GM12878 (cell line): ENCODE measurements around the gene CACNA2D4. TPM values are rescaled to one million over a fixed set of nuclear protein-coding genes. Genes with fewer than 3 reads are reported as not detected.
A peak's percentile ranks its signal among the peaks of the same experiment; 100 is the strongest.

Source experiments
- ATF2 ChIP-seq: IDR thresholded peaks from 2 replicates; pipeline ENCODE4 v1.6.1; 2012; ENCODE audit warnings: low read length, inconsistent platforms
- ATF3 ChIP-seq: IDR thresholded peaks from 2 replicates; pipeline ENCODE4 v1.6.1; 2011; ENCODE audit warnings: low read depth, mild to moderate bottlenecking, low read length, moderate library complexity, borderline replicate concordance; ENCODE audit errors: extremely low read depth
- BACH1 ChIP-seq: fragments of 450-650 bp; IDR thresholded peaks from 2 replicates; pipeline ENCODE4 v1.6.1; 2017; ENCODE audit warnings: mild to moderate bottlenecking, borderline replicate concordance
- BHLHE40 ChIP-seq, 2 experiments: fragments of 450-650 bp in 1 of 2; IDR thresholded peaks; 2 replicates each; pipeline ENCODE4 v1.6.1; 2011 to 2017; ENCODE audit warnings: low read depth in 2 of 2, borderline replicate concordance in 1 of 2, improper control_type of control experiment in 1 of 2, low read length in 1 of 2, mild to moderate bottlenecking in 1 of 2
- FOS ChIP-seq: IDR thresholded peaks from 3 replicates; pipeline ENCODE4 v1.6.1; 2011; ENCODE audit warnings: borderline replicate concordance; ENCODE audit not compliant: insufficient read length; ENCODE audit errors: extremely low read depth
- HCFC1 ChIP-seq: fragments of 150-350 bp; IDR thresholded peaks from 2 replicates; pipeline ENCODE4 v1.6.1; 2014; ENCODE audit warnings: low read length
- IRF3 ChIP-seq: fragments of 450-650 bp; IDR thresholded peaks from 2 replicates; pipeline ENCODE4 v1.6.1; 2014; ENCODE audit warnings: mild to moderate bottlenecking
- IRF4 ChIP-seq: IDR thresholded peaks from 2 replicates; pipeline ENCODE4 v1.6.1; 2011; ENCODE audit warnings: low read depth, low read length
- MAX ChIP-seq: IDR thresholded peaks from 2 replicates; pipeline ENCODE4 v1.6.1; 2012; ENCODE audit warnings: low read depth, low read length, improper control_type of control experiment
- MEF2A ChIP-seq: IDR thresholded peaks from 2 replicates; pipeline ENCODE4 v1.6.1; 2011; ENCODE audit warnings: low read depth, mild to moderate bottlenecking, low read length, moderate library complexity; ENCODE audit not compliant: insufficient read depth
- MYB ChIP-seq: fragments of 150-350 bp; IDR thresholded peaks from 2 replicates; pipeline ENCODE4 v1.6.1; 2014; ENCODE audit warnings: mild to moderate bottlenecking, low read depth, low read length, borderline replicate concordance
- NFXL1 ChIP-seq: fragments of 450-650 bp; IDR thresholded peaks from 2 replicates; pipeline ENCODE4 v1.6.1; 2017; ENCODE audit warnings: antibody characterized with exemption, mild to moderate bottlenecking, borderline replicate concordance
- POLR2A ChIP-seq: IDR thresholded peaks from 2 replicates; pipeline ENCODE4 v1.6.1; 2011; ENCODE audit warnings: low read depth, mild to moderate bottlenecking, low read length
- POU2F2 ChIP-seq: IDR thresholded peaks from 3 replicates; pipeline ENCODE4 v1.6.1; 2011; ENCODE audit warnings: low read depth, mild to moderate bottlenecking, low read length, borderline replicate concordance
- RBBP5 ChIP-seq: fragments of 200-600 bp; sonication (generic); conservative IDR thresholded peaks from 2 replicates; pipeline ENCODE4 v1.6.1; 2016
- RUNX3 ChIP-seq: IDR thresholded peaks from 2 replicates; pipeline ENCODE4 v1.6.1; 2012; ENCODE audit warnings: low read length, inconsistent platforms
- SIN3A ChIP-seq: IDR thresholded peaks from 2 replicates; pipeline ENCODE4 v1.6.1; 2012; ENCODE audit warnings: low read depth, low read length, improper control_type of control experiment
- SKIL ChIP-seq: fragments of 450-650 bp; IDR thresholded peaks from 2 replicates; pipeline ENCODE4 v1.6.1; 2017; ENCODE audit warnings: mild to moderate bottlenecking, low read depth, inconsistent platforms; ENCODE audit not compliant: poor library complexity, severe bottlenecking
- SMAD1 ChIP-seq: fragments of 450-650 bp; IDR thresholded peaks from 2 replicates; pipeline ENCODE4 v1.6.1; 2018; ENCODE audit warnings: mild to moderate bottlenecking, low read depth; ENCODE audit not compliant: partially characterized antibody
- SMAD5 ChIP-seq: IDR thresholded peaks from 2 replicates; pipeline ENCODE4 v1.6.1; 2016; ENCODE audit warnings: antibody characterized with exemption, low read depth
- SMARCA5 ChIP-seq: fragments of 450-650 bp; IDR thresholded peaks from 2 replicates; pipeline ENCODE4 v1.6.1; 2017; ENCODE audit warnings: mild to moderate bottlenecking
- SREBF2 ChIP-seq: IDR thresholded peaks from 2 replicates; pipeline ENCODE4 v1.6.1; 2012; ENCODE audit warnings: mild to moderate bottlenecking, low read length
- TBL1XR1 ChIP-seq: IDR thresholded peaks from 2 replicates; pipeline ENCODE4 v1.6.1; 2012; ENCODE audit warnings: low read depth, low read length, improper control_type of control experiment
- TCF12 ChIP-seq: IDR thresholded peaks from 2 replicates; pipeline ENCODE4 v1.6.1; 2011; ENCODE audit warnings: low read depth, mild to moderate bottlenecking, low read length
- TCF7 ChIP-seq: IDR thresholded peaks from 2 replicates; pipeline ENCODE4 v1.6.1; 2014; ENCODE audit warnings: antibody characterized with exemption, borderline replicate concordance
- ZBED1 ChIP-seq: IDR thresholded peaks from 2 replicates; pipeline ENCODE4 v1.6.1; 2016; ENCODE audit warnings: borderline replicate concordance
- ZNF207 ChIP-seq: fragments of 450-650 bp; IDR thresholded peaks from 2 replicates; pipeline ENCODE4 v1.6.1; 2014; ENCODE audit warnings: antibody characterized with exemption, mild to moderate bottlenecking, borderline replicate concordance
- ZNF217 ChIP-seq: fragments of 450-650 bp; IDR thresholded peaks from 2 replicates; pipeline ENCODE4 v1.6.1; 2017; ENCODE audit warnings: antibody characterized with exemption, mild to moderate bottlenecking
- polyA plus RNA-seq, 11 experiments: library from polyadenylated mRNA; depleted of rRNA in 4 of 11; unstranded in 6 of 11; stranded (reverse) in 5 of 11; fragments of >200 nt; fragmentation: Nextera tagmentation in 4 of 11; fragmentation: Illumina TruSeq in 1 of 11; extraction: Ambion mirVana in 4 of 11; extraction: Trizol in 1 of 11; gene quantifications; 1 replicate in 1 of 11; 2 replicates in 10 of 11; pipeline versions ENCODE4 v1.2.1 to v1.2.3, GENCODE V29; 2011 to 2016; ENCODE audit warnings: inconsistent platforms in 2 of 11, missing spikeins in 2 of 11, low read depth in 1 of 11
- total RNA-seq, 4 experiments: library from RNA; depleted of rRNA in 3 of 4; stranded (reverse); fragments of >200 nt in 3 of 4; fragmentation: Illumina TruSeq in 1 of 4; extraction: Trizol in 1 of 4; gene quantifications; 2 replicates each; pipeline versions ENCODE4 v1.2.1 to v1.2.3, GENCODE V29; 2013 to 2021

CACNA2D4 gene
- total and polyA plus RNA-seq, 10 of the 15 experiments (the other 5 are each of a cell fraction or from before 2014, with no cell fraction given), result 0.03 to 1.0 (median 0.65) TPM

- TF ChIP-seq MYB, result peak; percentile 44; the same call in 1 of the 2 replicates
- no peak for TF ChIP-seq TCF12
- no peak for TF ChIP-seq IRF3
- 0 out of 2 replicates have a peak, but pooled peaks have one; percentile 45 for TF ChIP-seq MEF2A
- no peak for TF ChIP-seq SKIL
- TF ChIP-seq ATF3, result no peak
- no peak for TF ChIP-seq TBL1XR1
- TF ChIP-seq ZBED1, result no peak
- no peak for TF ChIP-seq TCF7
- TF ChIP-seq BACH1, result peak; percentile 90
- TF ChIP-seq FOS, result no peak
- peak; percentile 90 for TF ChIP-seq POLR2A
- TF ChIP-seq SMAD1, result no peak
- TF ChIP-seq POU2F2, result peak; percentile 44; the same call in 1 of the 3 replicates
- peak; percentile 48 for TF ChIP-seq RUNX3
- TF ChIP-seq SIN3A, result no peak
- no peak for TF ChIP-seq IRF4
- peak; percentile 72; the same call in 1 of the 2 replicates for TF ChIP-seq MAX
- TF ChIP-seq NFXL1, result no peak
- peak; percentile 48; the same call in 1 of the 2 replicates for TF ChIP-seq HCFC1
- peak; percentile 98 for TF ChIP-seq SMARCA5
- no peak for TF ChIP-seq RBBP5
- peak; percentile 82; the same call in 1 of the 2 replicates for TF ChIP-seq ZNF217
- peak; percentile 56 to 80; a peak in 3 of 4 replicates for TF ChIP-seq BHLHE40 (IDR thresholded peaks at IDR 0.05; ENCODE audit: borderline replicate concordance in 1 of 2, low read depth in 2 of 2, low read length in 1 of 2)
- no peak for TF ChIP-seq ATF2
- TF ChIP-seq SREBF2, result no peak
- TF ChIP-seq SMAD5, result peak; percentile 74; the same call in 1 of the 2 replicates
- TF ChIP-seq ZNF207, result peak; percentile 67; the same call in 1 of the 2 replicates
- TF ChIP-seq, all 136 proteins: peak for 49
Measured at GRCh38 chr12:1795785-1796514, 122.5 kb downstream of the CACNA2D4 start (continued).
